PC-3 (cell line): ENCODE data around the gene AKAP6.

Experiments
- EZH2 ChIP-seq: fragments of 300-600 bp; sonication (generic); IDR thresholded peaks from one replicate; pipeline ENCODE4 v1.6.1; 2017; ENCODE audit warnings: antibody characterized with exemption, mild to moderate bottlenecking, low read length; ENCODE audit not compliant: unreplicated experiment
- EZH2phosphoT487 ChIP-seq: fragments of 300-600 bp; sonication (generic); IDR thresholded peaks from 2 replicates; pipeline ENCODE4 v1.6.1; 2018; ENCODE audit warnings: mild to moderate bottlenecking, antibody characterized with exemption, low read length, borderline replicate concordance
- TF ChIP-seq, protein P1 (sequence below): fragments of 300-600 bp; sonication (generic); conservative IDR thresholded peaks from 2 replicates; pipeline ENCODE4 v1.5.1; 2017; ENCODE audit warnings: antibody characterized with exemption, low read depth, mild to moderate bottlenecking, low read length

DNA sequence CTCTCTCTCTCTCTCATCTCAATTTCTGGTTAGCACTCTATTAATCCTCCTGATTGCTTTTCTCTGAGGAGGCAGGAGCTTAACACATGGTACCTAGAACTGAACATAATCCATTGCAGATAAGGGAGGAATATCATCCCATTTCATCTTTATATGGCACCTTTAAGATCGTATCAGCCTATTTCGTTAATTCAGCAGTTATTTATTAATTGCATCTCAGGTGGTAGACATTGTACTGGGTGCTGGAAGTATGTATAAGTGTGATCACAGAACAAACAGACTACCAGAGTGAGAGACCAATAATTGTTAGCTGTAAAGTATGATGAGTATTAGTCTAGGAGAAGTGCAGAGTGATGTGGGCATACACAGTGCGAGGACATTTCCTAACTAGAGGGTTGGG lies 39.0 kb downstream of the AKAP6 start:
- TF ChIP-seq, protein P1, sequence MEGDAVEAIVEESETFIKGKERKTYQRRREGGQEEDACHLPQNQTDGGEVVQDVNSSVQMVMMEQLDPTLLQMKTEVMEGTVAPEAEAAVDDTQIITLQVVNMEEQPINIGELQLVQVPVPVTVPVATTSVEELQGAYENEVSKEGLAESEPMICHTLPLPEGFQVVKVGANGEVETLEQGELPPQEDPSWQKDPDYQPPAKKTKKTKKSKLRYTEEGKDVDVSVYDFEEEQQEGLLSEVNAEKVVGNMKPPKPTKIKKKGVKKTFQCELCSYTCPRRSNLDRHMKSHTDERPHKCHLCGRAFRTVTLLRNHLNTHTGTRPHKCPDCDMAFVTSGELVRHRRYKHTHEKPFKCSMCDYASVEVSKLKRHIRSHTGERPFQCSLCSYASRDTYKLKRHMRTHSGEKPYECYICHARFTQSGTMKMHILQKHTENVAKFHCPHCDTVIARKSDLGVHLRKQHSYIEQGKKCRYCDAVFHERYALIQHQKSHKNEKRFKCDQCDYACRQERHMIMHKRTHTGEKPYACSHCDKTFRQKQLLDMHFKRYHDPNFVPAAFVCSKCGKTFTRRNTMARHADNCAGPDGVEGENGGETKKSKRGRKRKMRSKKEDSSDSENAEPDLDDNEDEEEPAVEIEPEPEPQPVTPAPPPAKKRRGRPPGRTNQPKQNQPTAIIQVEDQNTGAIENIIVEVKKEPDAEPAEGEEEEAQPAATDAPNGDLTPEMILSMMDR = no peak
- no peak for TF ChIP-seq EZH2
- TF ChIP-seq EZH2phosphoT487 = no peak
